RPMI8226 (cell line): Measurements from ENCODE around the gene CAP1.

Source experiments
- DNase-seq: peaks from one replicate; pipeline ENCODE4 v3.0.0-alpha.2; 2015

CAP1 gene

GRCh38 chr1:40059338-40059959 is 18.9 kb downstream of the CAP1 start:
- DNase-seq, result peak; percentile 34

- no peak for DNase-seq
These were observed 19.6 kb downstream of the CAP1 start for GRCh38 chr1:40059960-40060750.

GRCh38 chr1:40064797-40065499 is 24.4 kb downstream of the CAP1 start:
- DNase-seq, result peak; percentile 53

- DNase-seq, result no peak
These were observed 26.5 kb downstream of the CAP1 start for GRCh38 chr1:40067023-40067422.

- DNase-seq, result no peak
These were observed 27.3 kb downstream of the CAP1 start for GRCh38 chr1:40067851-40068250.

- no peak for DNase-seq
These were observed 31.6 kb downstream of the CAP1 start for GRCh38 chr1:40072142-40072541.

GRCh38 chr1:40073062-40073461 is 32.5 kb downstream of the CAP1 start:
- DNase-seq, result no peak

GRCh38 chr1:40075266-40075665 is 34.7 kb downstream of the CAP1 start:
- no peak for DNase-seq

GRCh38 chr1:40076895-40077312 is 36.4 kb downstream of the CAP1 start:
- no peak for DNase-seq

- DNase-seq, result peak; percentile 70
These were observed 38.2 kb downstream of the CAP1 start for GRCh38 chr1:40078512-40079333.

GRCh38 chr1:40079774-40080400 is 39.4 kb downstream of the CAP1 start:
- DNase-seq, result no peak

- DNase-seq, result no peak
These were observed 41.3 kb downstream of the CAP1 start for GRCh38 chr1:40081871-40082270.

- peak; percentile 61 for DNase-seq
These were observed 44.2 kb downstream of the CAP1 start for GRCh38 chr1:40084750-40085149.

GRCh38 chr1:40090652-40091355 is 50.3 kb downstream of the CAP1 start:
- DNase-seq, result no peak

GRCh38 chr1:40092241-40092640 is 51.7 kb downstream of the CAP1 start:
- no peak for DNase-seq

- DNase-seq, result no peak
These were observed 52.4 kb downstream of the CAP1 start for GRCh38 chr1:40092706-40093639.

GRCh38 chr1:40094466-40095110 is 54.1 kb downstream of the CAP1 start:
- DNase-seq, result no peak

GRCh38 chr1:40095806-40096205 is 55.3 kb downstream of the CAP1 start:
- DNase-seq, result no peak

- DNase-seq, result no peak
These were observed 56.1 kb downstream of the CAP1 start for GRCh38 chr1:40096646-40096976.
